ENCODE results near the gene CYTH4.
A peak's percentile ranks its signal among the peaks of the same experiment; 100 is the strongest.
"Not testable (repeated sequence)": the region's sequence is repeated elsewhere in the genome, so short reads cannot be mapped to it uniquely, and the experiment has no call there.

Gene CYTH4
- total RNA-seq = 7.3 to 149 (median 133) reads per million in 3 experiments

- peak; percentile 63 for DNase-seq
Observed at GRCh38 chr22:37282385-37282677, at the start of gene CYTH4. TSS of gene CYTH4 (plus strand) at chr22:37282508. CDS start at chr22:37282570, 62 bp downstream.

- DNase-seq = not testable (repeated sequence)
Observed at GRCh38 chr22:37233371-37233750, 48.9 kb upstream of the CYTH4 start.

DNA sequence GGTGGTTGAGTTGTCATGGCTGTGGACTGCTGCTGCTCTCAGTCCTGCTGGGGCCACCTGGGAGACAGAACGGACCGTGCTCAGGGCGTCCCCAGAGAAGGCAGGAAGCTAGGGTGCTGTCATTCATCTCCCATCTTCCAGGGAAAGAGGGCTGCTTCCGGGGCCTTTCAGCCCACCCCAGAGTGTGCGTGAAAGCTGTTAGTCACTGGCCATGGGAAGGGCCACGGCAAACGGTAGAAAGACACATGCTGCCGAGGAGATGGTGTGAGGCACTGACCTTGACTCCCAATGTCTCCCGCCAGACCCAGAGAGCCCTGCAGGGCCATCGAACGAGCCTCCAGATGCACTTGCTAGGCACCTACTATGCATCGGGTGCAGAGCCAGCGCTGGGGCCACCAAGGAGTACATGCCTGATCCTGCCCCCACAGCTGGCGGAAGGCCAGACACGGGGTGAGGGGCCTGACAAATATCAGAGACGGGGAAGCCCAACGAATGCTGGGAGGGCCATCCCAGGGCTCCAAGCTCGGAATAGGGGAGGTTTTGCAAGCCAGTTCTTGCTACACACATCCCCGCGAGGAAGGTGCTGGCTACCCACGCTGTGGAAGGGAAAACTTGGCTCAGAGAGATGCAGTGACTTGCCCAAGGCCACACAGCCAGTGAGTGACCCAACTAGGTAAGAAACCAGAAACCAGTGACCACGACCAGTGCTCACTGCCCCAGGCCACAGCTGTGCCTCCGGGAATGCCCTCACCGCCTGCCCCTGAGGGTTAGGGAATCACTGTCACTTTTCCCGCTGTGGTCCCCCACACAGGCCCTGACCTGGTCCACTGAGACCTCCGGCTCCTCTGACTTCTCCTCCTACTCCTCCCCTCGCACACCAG is 48.3 kb upstream of the CYTH4 start:
- no peak for DNase-seq

DNA sequence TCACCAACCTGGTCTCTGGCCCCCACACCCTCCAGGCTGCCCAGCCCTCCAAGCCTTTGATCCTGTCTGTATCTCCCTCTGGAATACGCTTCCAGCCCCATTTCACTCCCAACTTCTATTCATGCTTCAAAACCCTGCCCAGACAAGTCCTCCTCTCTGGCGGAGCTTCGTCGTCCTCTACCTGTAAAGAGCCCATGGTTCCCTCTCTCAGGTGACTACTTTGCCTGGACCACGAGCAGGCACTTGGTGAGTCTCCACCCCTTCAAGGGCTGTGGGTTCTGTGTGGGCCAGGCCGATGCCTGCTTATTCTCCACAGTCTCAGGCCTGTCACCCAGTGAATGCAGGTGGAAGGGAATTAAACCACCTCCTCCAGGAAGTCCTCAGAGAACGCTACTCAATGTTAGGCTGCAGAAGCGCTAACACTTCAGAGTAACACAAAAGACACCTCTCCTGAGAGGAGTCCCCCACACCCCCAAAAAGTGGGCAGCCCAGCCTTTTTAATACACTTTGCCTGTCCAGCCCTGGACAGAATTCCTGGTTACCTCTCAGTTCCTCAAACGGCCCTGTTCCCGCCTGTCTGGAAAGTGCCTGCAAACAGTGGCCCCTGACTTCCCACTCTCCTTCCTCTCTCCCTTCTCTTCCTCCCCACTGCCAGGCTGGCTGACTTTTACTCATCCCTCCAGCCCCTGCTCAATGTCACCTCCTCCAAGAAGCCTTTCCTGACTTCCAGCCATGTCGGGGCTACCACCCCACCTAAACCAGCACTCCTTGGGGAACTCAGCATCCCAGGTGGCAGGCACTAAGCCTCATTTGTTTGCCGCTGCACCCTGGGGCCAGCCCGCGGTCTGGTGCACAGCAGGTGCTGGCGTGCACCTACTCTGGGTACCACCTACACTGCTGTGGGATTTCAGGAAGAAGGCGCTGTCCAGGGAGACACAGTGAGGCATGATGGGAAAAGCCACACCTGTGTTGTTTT is 47.3 kb upstream of the CYTH4 start:
- DNase-seq = no peak

DNA sequence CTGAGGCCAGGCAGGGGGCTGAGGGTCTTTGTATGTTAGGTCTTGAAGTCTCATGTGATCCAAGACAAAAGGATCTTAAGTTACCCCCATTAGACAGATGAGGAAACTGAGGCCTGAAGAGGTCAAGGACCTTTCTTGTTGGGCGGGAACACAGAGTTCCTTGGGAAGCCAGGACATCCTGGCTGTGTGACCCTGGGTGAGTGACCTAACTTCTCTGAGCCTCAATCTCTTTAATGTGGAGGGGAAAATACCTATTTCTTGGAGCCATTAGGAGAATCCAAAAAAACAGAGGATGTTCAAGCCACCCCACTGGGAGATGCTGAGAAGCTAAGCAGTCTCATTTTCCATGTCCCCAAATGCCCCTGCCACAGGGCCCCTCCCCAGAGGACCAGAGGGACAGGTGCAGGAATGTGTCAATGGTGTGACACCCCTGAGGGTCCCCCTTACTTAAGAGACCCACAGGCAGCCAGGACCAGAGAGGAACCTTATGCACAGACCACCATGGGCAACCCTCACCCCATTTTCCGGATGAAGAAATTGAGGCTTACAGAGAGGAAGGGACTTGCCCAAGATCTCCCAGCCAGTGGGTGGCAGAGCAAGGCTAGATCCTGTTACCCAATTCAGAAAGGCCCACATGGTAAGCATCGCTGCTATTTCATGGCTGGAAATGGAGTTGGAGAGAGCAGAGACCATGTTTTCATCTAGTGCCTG is 46.3 kb upstream of the CYTH4 start:
- DNase-seq = no peak

DNA sequence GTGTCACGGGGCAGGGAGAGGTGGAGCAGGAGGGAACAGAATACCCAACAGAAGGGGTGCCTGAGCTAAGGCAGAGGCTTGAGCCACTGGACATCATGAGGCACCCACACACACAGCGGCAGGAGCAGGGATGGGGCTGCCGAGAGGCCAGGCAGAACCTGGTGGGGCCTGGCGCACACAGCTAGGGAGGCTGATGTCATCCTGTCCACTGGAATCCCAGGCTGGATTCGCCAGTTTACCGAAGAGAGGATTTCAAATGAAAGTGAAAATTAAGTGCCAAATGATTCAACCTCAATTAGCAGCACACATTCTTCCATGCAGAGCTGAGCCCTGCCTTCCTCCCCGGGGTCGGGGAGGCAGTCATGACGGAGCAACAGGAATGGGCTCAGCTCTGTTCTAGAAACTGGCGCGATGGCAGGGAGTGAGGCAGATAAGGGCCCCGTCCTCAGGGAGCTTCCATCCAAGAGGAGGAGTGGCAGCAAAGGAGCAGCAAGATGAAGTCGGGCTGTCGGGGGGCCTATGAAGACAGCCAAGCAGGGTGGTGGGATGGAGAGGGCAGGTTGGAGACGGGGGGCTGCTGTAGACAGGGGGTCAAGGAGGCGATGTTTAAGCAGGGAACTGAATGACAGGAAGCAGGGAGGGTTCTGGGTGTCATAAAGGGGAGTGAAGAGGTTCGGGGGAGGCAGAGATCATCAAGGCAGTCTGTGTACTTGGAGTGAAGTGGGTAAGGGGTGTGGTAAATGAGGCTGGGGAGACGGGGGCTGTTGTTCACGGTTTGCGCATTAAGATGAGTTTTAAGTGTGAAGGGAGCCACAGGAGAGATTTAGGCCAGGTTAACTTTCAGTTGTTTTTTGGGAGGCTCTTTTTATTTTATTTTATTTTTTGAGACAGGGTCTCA is 44.7 kb upstream of the CYTH4 start:
- no peak for DNase-seq

GRCh38 chr22:37239336-37240239 is 42.7 kb upstream of the CYTH4 start:
- no peak for DNase-seq

- no peak for DNase-seq
Observed at GRCh38 chr22:37240240-37240940, 41.9 kb upstream of the CYTH4 start.

- DNase-seq = no peak
Observed at GRCh38 chr22:37240941-37241320, 41.4 kb upstream of the CYTH4 start.

DNA sequence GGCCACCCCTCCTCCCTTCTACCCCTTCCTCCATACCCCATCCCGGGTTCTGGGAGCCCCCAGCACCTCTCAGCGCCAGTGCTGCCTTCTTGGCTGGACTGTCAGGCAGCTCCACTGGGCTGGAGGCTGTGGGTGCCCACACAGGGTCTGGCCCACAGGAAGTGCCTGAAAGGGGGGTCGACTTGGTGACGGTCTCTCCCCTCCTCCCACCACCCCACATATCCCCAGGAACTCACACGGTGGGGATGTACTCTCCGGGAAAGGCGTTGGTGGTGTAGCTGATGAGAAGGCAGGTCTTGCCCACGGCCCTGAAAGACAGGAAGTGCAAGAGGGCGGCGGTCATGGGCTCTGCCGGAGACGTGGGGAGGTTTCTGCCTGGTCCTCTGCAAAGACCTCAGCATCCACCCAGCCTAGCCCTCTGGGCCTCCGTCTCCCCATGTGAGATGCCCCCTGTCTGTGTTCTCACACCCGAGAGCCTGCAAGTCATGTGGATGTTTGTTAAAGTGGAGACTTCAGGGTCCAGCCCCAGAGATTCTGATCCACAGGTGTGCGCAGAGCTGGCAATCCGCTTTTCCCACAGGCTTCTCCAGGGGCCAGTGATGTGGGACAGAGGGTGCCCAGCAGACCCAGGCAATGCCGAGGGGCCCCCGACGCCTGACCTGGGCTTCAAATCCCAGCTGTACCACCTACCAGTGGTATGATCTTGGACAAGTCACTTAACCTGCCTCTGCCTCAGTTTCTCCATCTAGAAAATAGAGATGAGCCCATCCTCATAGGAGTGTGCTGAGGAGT is 40.8 kb upstream of the CYTH4 start:
- peak; percentile 62 for DNase-seq

DNA sequence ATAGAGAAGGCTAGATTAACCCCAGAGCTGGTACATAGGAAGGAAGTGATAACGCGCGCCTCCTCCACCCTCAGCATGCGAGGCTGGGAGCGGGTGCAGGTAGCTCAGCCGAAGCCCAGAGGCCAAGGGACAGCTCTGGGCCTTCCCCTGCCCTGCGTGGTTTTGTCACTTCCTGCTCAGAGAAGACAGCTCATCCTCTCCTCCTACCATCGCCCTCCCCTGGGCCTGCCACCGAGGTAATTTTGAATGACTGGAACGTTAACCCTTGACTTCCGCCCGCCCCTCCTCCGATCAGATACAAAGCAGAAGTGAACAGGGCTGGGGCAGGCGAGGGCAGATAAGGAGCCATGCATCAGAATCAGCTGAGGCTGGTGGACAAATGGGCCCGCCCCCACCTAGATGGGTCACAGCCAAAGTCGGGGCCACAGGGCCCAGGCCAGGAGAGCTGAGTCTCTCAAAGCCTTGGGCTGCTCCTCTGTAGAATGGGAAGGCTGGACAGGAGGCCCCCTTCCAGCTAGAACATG is 39.9 kb upstream of the CYTH4 start:
- peak; percentile 90 for DNase-seq

DNA sequence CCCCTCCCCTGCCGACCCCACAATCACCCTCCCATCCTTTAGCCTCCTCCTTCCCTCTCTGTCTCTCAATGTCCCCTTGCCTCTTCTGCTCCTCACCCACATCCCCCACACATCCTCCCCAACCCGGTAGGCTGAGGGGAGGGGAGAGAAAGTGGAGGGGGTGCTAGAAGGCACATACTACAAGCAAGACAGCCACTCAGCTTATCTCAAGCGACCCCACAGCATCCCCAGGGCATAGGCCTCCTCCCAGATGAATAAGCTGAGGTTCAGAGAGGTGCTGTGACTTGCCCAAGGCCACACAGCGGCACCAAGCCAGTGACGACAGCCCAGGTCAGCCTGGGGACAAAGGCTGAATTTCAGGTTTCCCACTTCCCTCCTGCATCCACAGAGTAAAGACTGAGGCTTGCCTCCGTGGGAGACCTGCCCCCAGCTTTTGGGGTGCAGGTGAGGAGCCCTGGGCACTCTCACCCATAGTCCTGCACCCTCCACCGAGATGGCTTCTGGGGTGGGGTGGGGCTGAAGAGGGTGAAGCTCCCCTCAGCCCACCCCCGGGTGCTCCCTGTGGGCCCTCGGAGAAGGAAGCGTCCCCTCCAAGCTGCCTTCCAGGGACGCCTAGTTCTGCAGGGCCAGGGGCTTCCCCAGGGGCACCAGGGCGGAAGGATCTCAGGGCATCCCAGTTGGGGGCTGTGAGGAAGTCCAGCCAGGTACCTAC is 38.8 kb upstream of the CYTH4 start:
- no peak for DNase-seq

GRCh38 chr22:37244114-37244921 is 38.0 kb upstream of the CYTH4 start, which contains the start of gene RAC2:
TSS of gene RAC2 (minus strand) at chr22:37244269. CDS start at chr22:37244148, 121 bp downstream.
- DNase-seq = peak; percentile 77

DNA sequence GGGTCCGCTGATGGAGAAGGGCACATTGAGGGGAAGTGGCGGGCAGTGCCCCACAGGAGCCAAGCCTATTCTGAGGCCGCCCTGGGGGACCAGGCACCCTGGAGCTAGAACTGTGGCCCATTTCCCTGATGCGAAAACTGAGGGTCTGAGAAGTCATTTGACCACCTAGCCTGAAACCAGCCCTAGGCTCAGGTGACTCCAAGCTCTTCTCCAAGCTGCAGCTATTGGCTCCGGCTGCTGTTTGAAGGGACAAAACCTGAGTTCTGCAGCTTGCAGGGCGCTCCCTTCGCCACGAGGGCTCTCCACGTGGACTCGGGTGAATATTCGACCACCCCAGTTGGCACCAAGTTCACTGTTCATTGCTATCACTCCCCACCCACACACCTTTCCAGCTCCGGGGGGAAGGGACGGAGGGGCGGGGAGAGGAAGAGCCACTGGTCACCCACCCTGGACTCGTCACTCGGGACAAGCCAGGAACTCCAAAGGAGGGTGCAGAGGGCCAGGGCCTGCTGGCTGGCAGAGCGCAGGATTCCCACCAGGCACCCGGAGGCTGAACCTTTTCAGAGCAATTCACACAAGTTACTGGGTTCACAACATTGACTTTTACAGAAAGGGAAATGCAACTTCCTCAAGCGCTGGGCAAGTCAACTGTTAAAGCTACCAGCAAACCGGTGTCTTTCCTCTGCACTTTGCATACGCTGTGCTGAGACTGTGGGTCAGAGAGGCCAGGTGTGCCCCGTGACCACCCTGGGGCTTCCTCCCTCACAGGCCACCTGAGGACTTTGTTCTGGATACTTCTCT is 37.2 kb upstream of the CYTH4 start:
- DNase-seq = no peak

DNA sequence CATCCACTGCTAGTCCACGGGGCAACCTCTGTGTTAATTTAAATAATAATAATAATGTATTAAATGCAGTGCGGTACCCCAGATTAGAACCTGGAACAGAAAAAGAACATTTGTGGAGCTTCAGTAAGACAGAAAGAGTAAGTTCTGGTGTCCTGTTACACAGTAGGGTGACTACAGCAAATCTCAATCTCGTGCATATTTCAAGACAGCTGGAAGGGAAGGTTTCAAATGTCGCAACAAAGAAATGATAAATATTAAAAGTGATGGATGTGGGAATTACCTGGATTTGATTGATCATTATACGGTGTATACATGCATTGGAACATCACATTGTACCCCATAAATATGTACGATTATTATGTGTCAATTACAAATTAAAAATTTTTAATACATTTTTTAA is 36.6 kb upstream of the CYTH4 start:
- DNase-seq = no peak

DNA sequence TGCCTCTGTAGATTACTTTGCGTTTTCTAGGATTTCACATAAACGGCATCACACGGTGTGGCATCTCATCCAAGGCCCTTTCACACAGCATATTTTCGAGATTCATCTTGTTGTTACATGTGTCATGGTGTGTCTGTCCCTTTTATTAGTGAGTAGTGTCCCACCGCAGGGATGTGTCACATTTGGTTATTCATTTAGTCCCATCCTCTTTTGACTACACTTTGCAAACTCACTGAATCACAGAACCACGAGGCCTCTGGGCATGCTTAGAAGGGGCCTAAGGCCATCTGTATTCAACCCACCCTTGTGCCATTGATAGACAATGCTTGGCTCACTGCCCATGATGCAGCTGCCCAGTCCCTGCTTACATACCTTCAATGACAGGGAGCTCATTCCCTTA is 34.1 kb upstream of the CYTH4 start:
- DNase-seq = no peak

DNA sequence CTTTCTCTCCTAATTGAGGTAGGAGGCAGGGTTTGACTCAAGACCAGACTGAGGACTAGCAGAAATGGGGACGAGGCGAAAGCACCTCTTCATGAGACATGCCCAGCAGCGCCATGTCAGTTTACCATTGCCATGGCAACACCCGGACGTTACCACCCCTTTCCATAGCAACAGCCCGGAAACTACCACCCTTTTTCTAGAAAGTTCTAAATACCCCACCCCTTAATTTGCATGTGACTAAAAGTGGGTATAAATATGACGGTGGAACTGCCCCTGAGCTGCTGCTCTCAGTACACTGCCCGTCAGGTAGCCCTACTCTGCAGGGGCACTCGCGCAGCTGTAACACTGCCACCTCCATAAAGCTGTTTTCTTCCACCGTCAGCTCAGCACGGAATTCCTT is 32.3 kb upstream of the CYTH4 start:
- DNase-seq = no peak

Data from central memory CD4-positive, alpha-beta T cell (primary cell).